Measurements from ENCODE around the gene ATF2.

The ATF2 gene

DNA sequence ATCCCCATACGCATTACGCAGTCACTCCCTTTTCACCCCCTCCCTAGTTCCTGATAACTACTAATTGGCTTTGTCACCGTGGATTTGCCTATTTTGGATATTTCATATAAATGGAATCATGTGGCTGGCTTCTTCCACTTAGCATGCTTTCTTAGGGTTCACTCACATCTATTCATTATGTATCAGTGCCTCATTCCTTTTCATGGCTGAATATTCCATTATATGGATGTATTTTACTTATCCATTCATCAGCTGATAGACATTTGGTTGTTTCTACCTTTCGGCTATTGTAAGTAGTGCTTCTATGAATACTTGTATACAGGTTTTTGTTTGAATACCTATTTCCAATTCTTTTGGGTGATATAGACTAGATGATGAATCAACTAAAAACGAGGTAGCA lies 8.6 kb upstream of the ATF2 start:
- no peak overlapping the region for H3K27ac ChIP-seq (replicated peaks; ENCODE audit: low read length)
- H3K4me2 ChIP-seq (ENCODE audit: insufficient read depth, low read length, poor library complexity, severe bottlenecking) = no peak overlapping the region
- H3K36me3 ChIP-seq (replicated peaks in 1 of 2; ENCODE audit: control insufficient read depth in 2 of 2, insufficient read depth in 2 of 2, low read length in 2 of 2) = peaks cover 7 to 63% of the 10 kb centered on the region in 2 donors
- no peaks in the 10 kb centered on the region for H3K9me3 ChIP-seq (replicated peaks in 1 of 2; ENCODE audit: control insufficient read depth in 2 of 2, insufficient read depth in 1 of 2, low read depth in 1 of 2, low read length in 2 of 2)
- no peak overlapping the region for H2BK5ac ChIP-seq (ENCODE audit: low read length)
- no peak overlapping the region for H3K4me3 ChIP-seq (ENCODE audit: low read length in 2 of 2)
- DNase-seq (ENCODE audit: low spot score) = no peak
- H4K91ac ChIP-seq (ENCODE audit: low read depth, low read length, poor library complexity) = no peak overlapping the region
- H2AK5ac ChIP-seq (ENCODE audit: low read depth, low read length) = no peak overlapping the region
- no CpG with 5 or more reads among the region's 5 CpGs for WGBS, 2 donors (ENCODE audit: extremely low coverage in 2 of 2, insufficient read length in 2 of 2, insufficient replicate concordance in 1 of 2)
- no peak overlapping the region for H3K4ac ChIP-seq (ENCODE audit: low read length)
- no peaks in the 10 kb centered on the region for H3K79me1 ChIP-seq (ENCODE audit: low read depth, low read length)
- H2BK12ac ChIP-seq (ENCODE audit: low read length) = no peak overlapping the region
- H2AFZ ChIP-seq (ENCODE audit: low read length) = no peak overlapping the region
- H3K9ac ChIP-seq (ENCODE audit: low read depth, low read length, poor library complexity) = no peak overlapping the region
- H3K18ac ChIP-seq (ENCODE audit: low read length) = no peak overlapping the region
- H3K27me3 ChIP-seq (ENCODE audit: control insufficient read depth in 3 of 3, insufficient read depth in 3 of 3, low read depth in 1 of 3, low read length in 3 of 3) = no peaks in the 10 kb centered on the region
- H2BK120ac ChIP-seq (ENCODE audit: low read depth, low read length) = no peak overlapping the region
- no peak overlapping the region for H2BK15ac ChIP-seq (ENCODE audit: low read length)
- no peak overlapping the region for H3K14ac ChIP-seq (ENCODE audit: low read length)
- H3K4me1 ChIP-seq (ENCODE audit: control insufficient read depth in 2 of 2, insufficient read depth in 1 of 2, low read depth in 1 of 2, low read length in 2 of 2) = no peaks in the 10 kb centered on the region
- no peak overlapping the region for H3K23ac ChIP-seq (ENCODE audit: low read depth, low read length, poor library complexity)
- no peak overlapping the region for H4K8ac ChIP-seq (ENCODE audit: low read depth, low read length)

DNA sequence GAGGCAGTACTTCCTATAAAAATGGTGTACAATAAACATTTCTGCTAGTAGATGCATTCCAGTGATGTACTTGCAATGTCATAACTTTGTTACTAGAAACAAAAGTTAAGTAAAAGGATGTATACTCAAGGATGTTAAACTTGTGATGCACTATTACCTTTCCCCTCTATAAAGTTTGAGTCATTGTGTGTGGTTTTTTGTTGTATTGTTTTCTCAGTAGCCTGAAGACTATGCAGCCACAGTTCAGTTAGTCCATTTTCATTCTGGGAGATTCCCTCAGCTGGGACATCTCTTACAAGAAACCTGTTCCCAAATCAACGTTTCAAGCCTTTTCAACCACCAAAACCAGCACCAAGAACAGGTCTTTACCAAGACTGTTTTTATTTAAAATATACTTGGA lies 7.9 kb upstream of the ATF2 start:
- Histone ChIP-seq H3K4me3 (ENCODE audit: low read length in 2 of 2) (no peak overlapping the region), H2AK5ac (ENCODE audit: low read depth, low read length) (no peak overlapping the region), H2BK120ac (ENCODE audit: low read depth, low read length) (no peak overlapping the region), H3K18ac (ENCODE audit: low read length) (no peak overlapping the region), H2BK12ac (ENCODE audit: low read length) (no peak overlapping the region), H3K27ac (replicated peaks; ENCODE audit: low read length) (no peak overlapping the region), H3K4ac (ENCODE audit: low read length) (no peak overlapping the region), H3K23ac (ENCODE audit: low read depth, low read length, poor library complexity) (no peak overlapping the region), H3K27me3 (ENCODE audit: control insufficient read depth in 3 of 3, insufficient read depth in 3 of 3, low read depth in 1 of 3, low read length in 3 of 3) (no peaks in the 10 kb centered on the region), H3K4me2 (ENCODE audit: insufficient read depth, low read length, poor library complexity, severe bottlenecking) (no peak overlapping the region), H2BK15ac (ENCODE audit: low read length) (no peak overlapping the region), H2AFZ (ENCODE audit: low read length) (no peak overlapping the region), H3K36me3 (replicated peaks in 1 of 2; ENCODE audit: control insufficient read depth in 2 of 2, insufficient read depth in 2 of 2, low read length in 2 of 2) (peaks cover 7 to 63% of the 10 kb centered on the region in 2 donors), H3K14ac (ENCODE audit: low read length) (no peak overlapping the region), H3K79me1 (ENCODE audit: low read depth, low read length) (no peaks in the 10 kb centered on the region), H2BK5ac (ENCODE audit: low read length) (no peak overlapping the region), H4K8ac (ENCODE audit: low read depth, low read length) (no peak overlapping the region), H3K9ac (ENCODE audit: low read depth, low read length, poor library complexity) (no peak overlapping the region), H4K91ac (ENCODE audit: low read depth, low read length, poor library complexity) (no peak overlapping the region), H3K9me3 (replicated peaks in 1 of 2; ENCODE audit: control insufficient read depth in 2 of 2, insufficient read depth in 1 of 2, low read depth in 1 of 2, low read length in 2 of 2) (no peaks in the 10 kb centered on the region), H3K4me1 (ENCODE audit: control insufficient read depth in 2 of 2, insufficient read depth in 1 of 2, low read depth in 1 of 2, low read length in 2 of 2) (no peaks in the 10 kb centered on the region)
- no CpG with 5 or more reads among the region's 1 CpG for WGBS, 2 donors (ENCODE audit: extremely low coverage in 2 of 2, insufficient read length in 2 of 2, insufficient replicate concordance in 1 of 2)
- no peak for DNase-seq (ENCODE audit: low spot score)

DNA sequence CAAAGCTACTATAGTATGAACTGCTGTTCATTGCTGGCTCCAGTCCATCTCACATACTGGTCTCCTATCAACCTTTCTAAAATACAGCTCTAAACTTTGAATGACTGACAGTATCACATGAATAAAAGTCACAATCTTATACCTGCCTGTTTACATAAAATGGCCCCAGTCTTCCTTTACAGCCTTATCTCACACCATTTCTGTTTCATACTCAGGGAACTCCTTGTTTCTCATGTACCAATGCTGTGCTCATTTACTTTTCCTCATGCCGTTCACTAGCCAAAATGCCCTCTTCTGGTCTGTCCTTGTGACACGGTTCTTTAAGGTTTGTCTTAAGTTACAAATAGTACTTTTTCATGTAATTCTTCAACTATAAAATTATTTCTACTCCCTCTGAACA lies 7.3 kb upstream of the ATF2 start:
- Histone ChIP-seq H3K9ac (ENCODE audit: low read depth, low read length, poor library complexity) (no peak overlapping the region), H4K91ac (ENCODE audit: low read depth, low read length, poor library complexity) (no peak overlapping the region), H3K27me3 (ENCODE audit: control insufficient read depth in 3 of 3, insufficient read depth in 3 of 3, low read depth in 1 of 3, low read length in 3 of 3) (no peaks in the 10 kb centered on the region), H2BK5ac (ENCODE audit: low read length) (no peak overlapping the region), H3K4me3 (ENCODE audit: low read length in 2 of 2) (no peak overlapping the region), H3K18ac (ENCODE audit: low read length) (no peak overlapping the region), H3K14ac (ENCODE audit: low read length) (no peak overlapping the region), H2AFZ (ENCODE audit: low read length) (no peak overlapping the region), H3K23ac (ENCODE audit: low read depth, low read length, poor library complexity) (no peak overlapping the region), H3K79me1 (ENCODE audit: low read depth, low read length) (no peaks in the 10 kb centered on the region), H2BK120ac (ENCODE audit: low read depth, low read length) (no peak overlapping the region), H3K9me3 (replicated peaks in 1 of 2; ENCODE audit: control insufficient read depth in 2 of 2, insufficient read depth in 1 of 2, low read depth in 1 of 2, low read length in 2 of 2) (no peaks in the 10 kb centered on the region), H3K36me3 (replicated peaks in 1 of 2; ENCODE audit: control insufficient read depth in 2 of 2, insufficient read depth in 2 of 2, low read length in 2 of 2) (peaks cover 7 to 61% of the 10 kb centered on the region in 2 donors), H2BK15ac (ENCODE audit: low read length) (no peak overlapping the region), H2AK5ac (ENCODE audit: low read depth, low read length) (no peak overlapping the region), H2BK12ac (ENCODE audit: low read length) (no peak overlapping the region), H3K4ac (ENCODE audit: low read length) (no peak overlapping the region), H3K4me2 (ENCODE audit: insufficient read depth, low read length, poor library complexity, severe bottlenecking) (no peak overlapping the region), H3K27ac (replicated peaks; ENCODE audit: low read length) (no peak overlapping the region), H3K4me1 (ENCODE audit: control insufficient read depth in 2 of 2, insufficient read depth in 1 of 2, low read depth in 1 of 2, low read length in 2 of 2) (no peaks in the 10 kb centered on the region), H4K8ac (ENCODE audit: low read depth, low read length) (no peak overlapping the region)
- no CpG with 5 or more reads among the region's 2 CpGs for WGBS, 2 donors (ENCODE audit: extremely low coverage in 2 of 2, insufficient read length in 2 of 2, insufficient replicate concordance in 1 of 2)
- no peak for DNase-seq (ENCODE audit: low spot score)

DNA sequence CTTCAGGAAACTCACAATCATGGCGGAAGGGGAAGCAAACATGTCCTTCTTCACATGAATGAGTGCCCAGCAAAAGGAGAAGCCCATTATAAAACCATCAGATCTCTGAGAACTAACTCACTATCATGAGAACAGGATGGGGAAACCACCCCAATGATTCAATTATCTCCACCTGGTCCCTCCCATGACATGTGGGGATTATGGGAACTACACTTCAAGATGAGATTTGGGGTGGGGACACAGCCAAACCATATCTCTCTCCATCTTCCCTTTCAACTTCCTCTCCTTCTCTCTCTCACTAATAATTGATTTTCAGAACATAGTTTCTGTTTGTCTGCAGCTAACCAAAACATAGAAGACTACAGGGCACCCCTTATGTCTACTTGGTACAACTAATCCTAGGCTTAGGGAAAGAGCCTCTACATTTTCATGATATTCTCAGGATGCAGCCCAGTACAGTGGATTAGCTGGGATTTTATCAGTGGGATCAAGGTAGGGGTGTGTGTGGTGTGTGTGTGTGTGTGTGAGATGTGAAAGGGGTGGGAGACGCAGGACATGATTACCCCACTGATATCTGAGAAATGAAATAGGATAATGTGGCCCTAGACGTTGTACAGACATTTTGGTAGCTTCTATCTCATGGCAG lies 2.8 kb upstream of the ATF2 start:
- Histone ChIP-seq H3K27ac (replicated peaks; ENCODE audit: low read length) (no peak overlapping the region), H4K8ac (ENCODE audit: low read depth, low read length) (no peak overlapping the region), H3K9ac (ENCODE audit: low read depth, low read length, poor library complexity) (no peak overlapping the region), H3K23ac (ENCODE audit: low read depth, low read length, poor library complexity) (no peak overlapping the region), H2BK15ac (ENCODE audit: low read length) (no peak overlapping the region), H3K4me2 (ENCODE audit: insufficient read depth, low read length, poor library complexity, severe bottlenecking) (no peak overlapping the region), H3K4me1 (ENCODE audit: control insufficient read depth in 2 of 2, insufficient read depth in 1 of 2, low read depth in 1 of 2, low read length in 2 of 2) (peaks cover 0 to 2% of the 10 kb centered on the region in 2 donors), H2AK5ac (ENCODE audit: low read depth, low read length) (no peak overlapping the region), H2BK5ac (ENCODE audit: low read length) (no peak overlapping the region), H2AFZ (ENCODE audit: low read length) (no peak overlapping the region), H3K18ac (ENCODE audit: low read length) (no peak overlapping the region), H3K79me1 (ENCODE audit: low read depth, low read length) (peaks cover 5% of the 10 kb centered on the region), H2BK120ac (ENCODE audit: low read depth, low read length) (no peak overlapping the region), H3K4me3 (ENCODE audit: low read length in 2 of 2) (no peak overlapping the region), H3K9me3 (replicated peaks in 1 of 2; ENCODE audit: control insufficient read depth in 2 of 2, insufficient read depth in 1 of 2, low read depth in 1 of 2, low read length in 2 of 2) (no peaks in the 10 kb centered on the region), H3K14ac (ENCODE audit: low read length) (no peak overlapping the region), H4K91ac (ENCODE audit: low read depth, low read length, poor library complexity) (no peak overlapping the region), H2BK12ac (ENCODE audit: low read length) (no peak overlapping the region), H3K36me3 (replicated peaks in 1 of 2; ENCODE audit: control insufficient read depth in 2 of 2, insufficient read depth in 2 of 2, low read length in 2 of 2) (peaks cover 0 to 16% of the 10 kb centered on the region in 2 donors), H3K4ac (ENCODE audit: low read length) (no peak overlapping the region), H3K27me3 (ENCODE audit: control insufficient read depth in 3 of 3, insufficient read depth in 3 of 3, low read depth in 1 of 3, low read length in 3 of 3) (no peaks in the 10 kb centered on the region)
- no CpG with 5 or more reads among the region's 3 CpGs for WGBS, 2 donors (ENCODE audit: extremely low coverage in 2 of 2, insufficient read length in 2 of 2, insufficient replicate concordance in 1 of 2)
- no peak for DNase-seq (ENCODE audit: low spot score)
